Measurements from ENCODE around the gene MRPL48.

Gene MRPL48

GRCh38 chr11:73907191-73907590 lies 119.5 kb downstream of the MRPL48 start:
- DNase-seq, result no peak

GRCh38 chr11:73912026-73912425 lies 124.4 kb downstream of the MRPL48 start:
- DNase-seq, result no peak

GRCh38 chr11:73913472-73913871 lies 125.8 kb downstream of the MRPL48 start:
- no peak for DNase-seq

- no peak for DNase-seq
These were observed 126.6 kb downstream of the MRPL48 start for GRCh38 chr11:73914284-73914683.
